Measurements from ENCODE around the gene HDAC8.
"Not testable (repeated sequence)": the region's sequence is repeated elsewhere in the genome, so short reads cannot be mapped to it uniquely, and the experiment has no call there.

The HDAC8 gene

DNA sequence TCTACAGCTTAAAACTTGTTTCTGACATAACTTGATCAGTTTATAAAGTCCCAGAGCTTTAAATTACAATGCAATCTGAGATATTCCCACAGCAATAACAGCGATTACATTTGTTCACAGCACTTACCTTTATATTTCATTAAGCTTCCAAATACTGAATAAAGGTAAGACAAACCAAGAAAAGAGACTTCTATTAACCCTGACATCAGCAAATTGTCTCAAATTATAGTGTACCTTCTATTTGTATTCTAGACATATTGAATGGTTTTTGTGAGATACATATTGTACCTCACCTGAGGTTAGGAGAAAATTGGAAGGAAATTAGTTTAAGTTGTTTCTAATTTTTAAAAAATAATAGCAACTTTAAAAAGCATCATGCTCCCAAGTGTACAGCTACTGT is 111.9 kb downstream of the HDAC8 start:
- no peak for DNase-seq

DNA sequence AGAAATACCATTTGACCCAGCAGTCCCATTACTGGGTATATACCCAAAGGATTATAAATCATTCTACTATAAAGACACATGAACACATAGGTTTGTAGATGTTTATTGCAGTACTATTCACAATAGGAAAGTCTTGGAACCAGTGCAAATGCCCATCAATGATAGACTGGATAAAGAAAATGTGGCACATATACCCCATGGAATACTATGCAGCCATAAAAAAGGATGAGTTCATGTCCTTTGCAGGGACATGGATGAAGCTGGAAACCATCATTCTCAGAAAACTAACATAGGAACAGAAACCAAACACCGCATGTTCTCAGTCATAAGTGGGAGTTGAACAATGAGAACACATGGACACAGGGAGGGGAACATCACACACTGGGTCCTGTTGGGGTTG is 123.6 kb downstream of the HDAC8 start:
- not testable (repeated sequence) for DNase-seq

DNA sequence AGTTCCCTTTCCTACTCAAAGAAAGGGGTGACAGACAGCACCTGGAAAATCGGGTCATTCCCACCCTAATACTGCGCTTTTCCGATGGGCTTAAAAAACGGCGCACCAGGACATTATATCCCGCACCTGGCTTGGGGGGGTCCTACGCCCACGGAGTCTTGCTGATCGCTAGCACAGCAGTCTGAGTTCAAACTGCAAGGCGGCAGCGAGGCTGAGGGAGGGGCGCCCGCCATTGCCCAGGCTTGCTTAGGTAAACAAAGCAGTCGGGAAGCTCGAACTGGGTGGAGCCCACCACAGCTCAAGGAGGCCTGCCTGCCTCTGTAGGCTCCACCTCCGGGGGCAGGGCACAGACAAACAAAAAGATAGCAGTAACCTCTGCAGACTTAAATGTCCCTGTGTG is 131.9 kb downstream of the HDAC8 start:
- not testable (repeated sequence) for DNase-seq

DNA sequence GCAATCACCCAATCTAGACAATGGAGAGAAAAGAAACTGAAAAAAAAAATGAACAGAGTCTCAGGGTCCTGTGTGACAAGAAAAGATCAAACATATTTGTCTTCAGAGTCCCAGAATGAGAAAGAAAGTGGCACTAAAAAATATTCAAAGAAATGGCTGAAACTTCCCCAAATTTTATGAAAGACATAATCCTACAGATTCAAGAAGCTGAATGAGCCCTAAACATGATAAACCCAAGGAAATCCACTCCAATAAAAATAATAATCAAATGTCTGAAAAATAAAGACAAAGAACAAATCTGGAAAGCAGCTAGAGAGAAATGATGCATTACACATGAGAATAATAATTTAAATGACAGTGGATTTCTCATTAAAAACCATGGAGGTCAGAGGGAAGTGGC is 136.6 kb downstream of the HDAC8 start:
- DNase-seq = no peak

DNA sequence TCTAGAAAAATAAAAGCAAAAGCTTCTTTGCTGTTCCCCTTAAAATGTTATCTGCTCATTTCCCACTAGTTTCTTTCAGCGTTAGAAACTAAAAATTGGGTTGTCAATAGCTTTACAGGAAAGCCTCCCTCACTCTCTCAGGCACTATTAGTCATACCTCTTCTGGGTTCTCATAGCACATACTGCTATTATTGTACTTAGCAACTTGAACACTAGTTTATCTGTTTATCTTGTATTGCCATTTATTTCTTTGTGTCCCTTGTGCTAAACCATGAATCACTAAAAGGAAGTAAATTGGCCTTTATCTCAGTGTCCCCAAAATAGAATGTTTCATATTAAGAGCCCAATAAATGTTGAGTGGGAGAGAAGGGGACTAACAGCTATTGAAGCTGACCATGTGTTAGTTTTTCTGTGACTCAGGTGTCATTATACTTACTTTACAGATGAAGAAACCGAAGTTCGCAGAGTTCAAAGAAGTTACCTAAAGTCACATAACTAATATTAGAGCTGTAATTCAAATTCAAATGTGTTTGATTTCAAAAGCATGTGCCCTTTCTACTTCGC is 142.2 kb downstream of the HDAC8 start:
- no peak for DNase-seq

DNA sequence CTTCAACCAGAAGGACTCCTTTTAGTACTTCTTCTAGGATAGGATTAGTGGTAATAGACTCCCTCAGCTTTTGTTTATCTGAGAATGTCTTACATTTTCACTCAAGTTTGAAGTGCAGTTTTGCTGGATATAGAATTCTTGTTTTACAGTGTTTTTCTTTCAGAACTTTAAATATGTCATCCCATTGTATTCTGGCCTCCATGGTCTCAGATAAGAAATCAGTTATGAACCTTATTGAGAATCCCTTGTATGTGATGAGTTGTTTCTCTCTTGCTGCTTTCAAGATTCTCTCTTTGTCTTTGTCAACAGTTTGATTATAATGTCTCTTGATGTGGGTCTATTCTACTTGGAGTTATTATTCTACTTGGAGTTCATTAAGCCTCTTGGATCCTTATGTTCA is 150.8 kb downstream of the HDAC8 start:
- DNase-seq = no peak

DNA sequence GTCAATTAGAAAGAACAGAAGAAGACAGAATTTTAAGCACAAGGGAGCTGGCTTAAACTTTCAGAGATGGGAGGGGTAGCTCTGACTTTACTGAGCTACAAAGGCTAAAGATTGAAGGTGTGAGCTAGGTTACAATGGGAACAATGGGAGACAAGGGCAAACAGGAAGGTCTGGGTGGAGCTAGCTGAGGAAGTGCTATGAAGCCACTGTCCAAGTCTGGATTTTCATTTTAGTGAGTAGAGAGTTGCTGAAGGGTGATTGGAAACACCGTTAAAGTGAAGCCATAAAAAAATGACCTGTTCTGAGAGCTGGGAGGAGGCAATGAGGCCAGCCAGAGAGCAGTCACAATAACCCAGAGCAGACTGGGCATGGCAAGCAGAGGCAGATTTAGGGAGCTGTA is 162.7 kb downstream of the HDAC8 start:
- no peak for DNase-seq

DNA sequence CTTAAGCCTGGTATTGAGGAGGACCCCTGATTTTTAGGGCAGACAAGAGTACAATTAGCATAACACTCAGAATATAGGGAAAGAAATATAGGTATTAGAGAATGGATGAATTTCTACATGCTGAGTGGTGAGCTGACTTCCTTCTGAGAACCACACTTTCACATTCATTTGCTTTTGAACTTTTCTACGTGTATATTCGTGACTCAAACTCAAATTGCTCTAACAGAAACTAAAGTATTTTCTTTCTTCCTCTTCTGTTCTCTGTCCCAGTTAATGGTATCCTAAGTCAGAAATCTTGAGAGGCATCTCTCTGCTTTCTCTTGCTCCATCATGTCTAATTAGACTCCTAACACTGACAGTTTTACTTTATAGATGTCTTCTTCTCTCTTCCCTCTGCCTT is 163.8 kb downstream of the HDAC8 start:
- DNase-seq = no peak

DNA sequence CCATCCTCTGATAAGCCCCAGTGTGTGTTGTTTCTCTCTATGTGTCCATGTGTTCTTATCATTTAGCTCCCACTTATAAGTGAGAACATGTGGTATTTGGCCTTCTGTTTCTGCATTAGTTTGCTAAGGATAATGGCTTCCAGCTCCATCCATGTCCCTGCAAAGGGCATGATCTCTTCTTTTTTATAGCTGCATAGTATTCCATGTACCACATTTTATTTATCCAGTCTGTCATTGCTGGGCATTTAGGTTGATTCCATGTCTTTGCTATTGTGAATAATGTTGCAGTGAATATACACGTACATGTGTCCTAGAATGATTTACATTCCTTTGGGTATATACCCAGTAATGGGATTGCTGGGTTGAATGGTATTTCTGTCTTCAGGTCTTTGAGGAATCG is 167.5 kb downstream of the HDAC8 start:
- DNase-seq = not testable (repeated sequence)

DNA sequence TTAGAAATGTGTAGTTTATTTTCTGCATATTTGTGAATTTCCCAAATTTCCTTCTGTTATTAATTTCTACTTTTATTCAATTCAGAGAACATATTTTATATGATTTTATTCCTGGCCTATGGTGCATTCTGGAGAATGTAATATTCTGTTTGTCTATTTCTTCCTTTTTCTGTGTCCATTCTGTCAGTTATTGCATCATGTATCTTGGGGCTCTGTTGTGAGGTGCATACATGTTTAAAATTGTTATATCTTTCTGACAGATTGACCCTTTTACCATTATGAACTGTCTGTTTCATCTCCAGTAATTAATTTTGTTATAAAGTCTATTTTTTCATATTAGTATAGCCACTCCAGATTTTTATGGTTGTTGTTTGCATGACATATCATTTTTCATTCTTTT is 170.0 kb downstream of the HDAC8 start:
- DNase-seq = no peak

DNA sequence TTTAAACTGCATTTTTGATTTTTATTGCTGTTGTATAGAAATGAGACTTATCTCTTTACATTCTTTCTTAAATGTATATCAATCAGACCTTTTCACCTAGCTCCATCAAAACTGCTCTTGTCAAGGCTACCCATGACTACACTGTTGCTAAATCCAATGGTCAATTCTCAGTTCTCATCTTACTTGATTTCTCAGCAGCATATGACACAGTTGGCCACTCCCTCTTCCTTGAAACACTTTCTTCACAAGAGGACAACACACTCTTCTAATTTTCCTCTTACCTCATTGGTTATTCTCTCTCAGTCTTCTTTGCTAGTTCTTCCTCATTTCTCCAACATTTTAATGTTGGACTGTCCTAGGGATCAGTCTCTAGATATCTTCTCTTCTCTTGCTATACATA is 172.8 kb downstream of the HDAC8 start:
- DNase-seq = no peak

DNA sequence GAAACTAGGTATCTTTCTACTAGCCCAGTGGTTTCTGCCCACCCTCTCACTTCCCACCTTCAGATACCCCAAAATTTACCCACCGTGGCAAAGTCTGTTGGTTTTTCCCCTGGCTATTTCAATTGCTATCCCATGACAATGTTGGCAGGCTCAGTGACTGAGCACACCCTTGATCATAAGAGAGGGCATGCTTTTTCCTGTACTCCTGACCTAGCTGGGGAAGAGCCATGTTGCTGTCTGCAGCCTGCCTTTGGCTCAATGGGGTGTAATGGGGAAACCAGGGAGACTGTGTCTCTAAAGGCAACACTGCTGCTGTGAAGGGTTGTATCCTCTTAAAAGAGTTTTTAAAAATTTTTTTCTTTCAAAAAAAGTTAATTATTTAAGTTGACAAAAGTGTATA is 176.5 kb downstream of the HDAC8 start:
- DNase-seq = no peak

DNA sequence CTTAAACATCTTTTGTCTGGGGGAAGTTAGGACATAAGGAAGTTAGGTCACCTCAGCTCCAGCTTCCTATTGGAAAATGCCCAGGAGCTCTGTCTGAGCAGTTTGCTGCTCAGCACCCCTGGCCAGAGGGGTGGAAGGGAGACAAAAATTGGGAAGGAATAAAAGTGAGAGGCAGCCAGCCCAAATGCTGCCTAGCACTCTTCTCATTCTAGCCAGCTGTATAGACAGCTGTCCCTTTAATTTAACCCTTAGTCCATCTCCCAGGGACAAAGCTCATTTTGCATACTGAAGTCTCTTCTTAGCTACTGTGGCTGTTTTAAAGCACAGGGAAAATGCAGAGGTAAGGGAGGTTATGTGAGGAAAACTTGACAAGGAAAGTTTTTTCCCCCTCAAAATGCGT is 177.4 kb downstream of the HDAC8 start:
- DNase-seq = no peak

DNA sequence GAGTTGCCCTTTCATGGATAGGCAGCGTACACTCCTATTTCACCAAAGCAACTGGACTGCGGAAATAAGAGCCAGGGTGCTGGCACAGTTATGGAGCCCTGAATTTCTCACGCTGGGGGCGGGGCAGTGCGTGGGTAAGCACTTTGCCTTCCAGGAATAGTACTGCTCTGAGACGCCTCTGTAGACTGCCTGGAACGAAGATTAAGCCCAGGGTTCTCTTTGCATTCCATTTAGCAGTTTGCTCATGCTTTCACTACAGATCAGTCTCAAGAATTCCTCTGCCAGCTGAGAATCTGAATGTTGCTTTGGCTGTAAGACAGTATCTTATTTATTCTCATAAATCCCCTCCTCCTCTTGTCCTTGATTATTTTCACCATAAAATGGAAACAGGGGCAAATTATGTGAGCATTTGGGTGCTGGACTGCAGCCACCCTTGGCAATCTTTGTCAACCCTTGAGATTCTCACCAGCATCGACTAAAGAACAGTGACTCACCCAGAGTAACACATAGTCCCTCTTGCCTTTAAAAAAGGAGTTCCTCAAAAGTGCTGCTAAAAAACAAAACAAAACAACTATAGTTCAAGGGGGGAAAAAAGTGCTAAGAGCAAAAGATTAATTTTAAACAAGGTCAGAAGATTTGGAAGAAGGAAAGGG is 178.0 kb downstream of the HDAC8 start:
- DNase-seq = peak; percentile 57

DNA sequence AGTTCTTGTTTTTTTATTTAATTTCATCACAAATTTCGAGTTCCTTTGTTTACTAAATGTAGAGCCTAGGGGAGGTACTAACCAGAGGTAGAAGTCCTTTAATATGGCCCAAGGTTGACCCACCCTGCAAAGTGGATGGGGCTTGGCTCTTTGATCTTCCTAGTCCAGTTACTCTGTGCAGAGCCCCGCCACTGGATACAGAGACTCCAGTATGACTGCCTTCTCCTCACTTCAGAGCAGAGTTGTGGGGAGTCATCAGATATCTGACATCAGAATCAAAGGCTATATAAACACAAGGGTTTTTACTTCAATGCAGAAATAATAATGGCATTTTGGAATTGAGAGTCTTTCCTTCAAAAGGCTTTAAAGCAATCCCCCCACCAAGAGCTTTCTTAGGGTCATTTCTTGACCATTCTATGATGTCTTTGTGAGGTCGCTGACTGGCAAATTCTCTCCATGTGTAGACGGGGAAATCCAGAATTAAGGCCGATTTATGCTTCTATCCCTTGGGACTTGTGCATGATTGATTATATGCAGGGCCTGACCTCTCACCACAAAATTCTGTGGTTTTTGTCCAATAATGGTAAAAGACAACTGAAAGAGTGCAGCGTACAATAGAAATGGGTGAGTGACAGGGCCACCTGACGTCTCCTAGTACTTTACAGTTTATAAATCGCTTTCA is 178.7 kb downstream of the HDAC8 start:
- peak; percentile 4 for DNase-seq

DNA sequence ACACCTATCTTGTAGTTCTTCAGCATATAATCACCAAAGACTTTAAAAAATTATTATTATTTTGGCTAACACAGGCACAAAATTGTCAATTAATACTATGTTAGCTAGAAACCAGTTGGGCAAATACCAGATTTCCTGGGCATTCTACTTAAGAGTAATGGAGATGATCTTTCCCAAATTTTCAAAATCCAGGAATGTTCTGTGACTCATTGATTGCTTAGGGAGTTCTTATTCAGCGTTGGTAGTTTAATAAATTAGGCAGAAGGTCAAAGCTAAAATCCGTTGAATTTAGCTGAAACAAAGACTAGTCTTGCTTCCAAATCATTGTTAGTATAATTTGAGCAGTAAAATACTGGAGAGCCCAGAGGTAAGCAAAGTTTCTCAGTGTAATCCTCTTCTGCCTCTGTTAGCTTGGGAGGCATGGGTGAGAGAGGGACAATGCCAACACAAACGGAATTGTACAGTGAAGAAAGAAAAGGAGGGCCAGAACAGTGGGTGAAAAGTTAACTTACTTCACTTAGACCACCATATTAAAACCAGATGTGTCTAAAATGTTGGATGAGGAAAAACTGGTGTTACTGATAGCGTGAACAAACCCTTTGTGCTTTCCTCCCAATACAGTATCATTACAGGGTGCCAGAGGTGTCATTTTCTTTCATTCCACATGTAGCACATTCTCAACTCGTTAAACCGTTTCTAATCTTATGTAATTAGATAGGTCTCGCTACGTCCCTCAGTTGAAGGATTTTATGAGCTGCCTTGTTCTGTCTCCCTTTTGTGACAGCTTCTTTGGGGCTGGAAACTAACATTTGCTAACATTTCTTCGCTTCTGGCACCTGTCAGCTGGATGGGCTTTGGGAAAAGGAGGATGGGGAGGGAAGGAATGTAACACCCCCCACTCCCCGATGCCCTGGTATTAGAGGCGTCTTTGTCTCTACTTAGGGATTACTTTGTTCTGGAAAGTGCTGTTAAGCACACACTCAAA is 179.5 kb downstream of the HDAC8 start:
- no peak for DNase-seq

DNA sequence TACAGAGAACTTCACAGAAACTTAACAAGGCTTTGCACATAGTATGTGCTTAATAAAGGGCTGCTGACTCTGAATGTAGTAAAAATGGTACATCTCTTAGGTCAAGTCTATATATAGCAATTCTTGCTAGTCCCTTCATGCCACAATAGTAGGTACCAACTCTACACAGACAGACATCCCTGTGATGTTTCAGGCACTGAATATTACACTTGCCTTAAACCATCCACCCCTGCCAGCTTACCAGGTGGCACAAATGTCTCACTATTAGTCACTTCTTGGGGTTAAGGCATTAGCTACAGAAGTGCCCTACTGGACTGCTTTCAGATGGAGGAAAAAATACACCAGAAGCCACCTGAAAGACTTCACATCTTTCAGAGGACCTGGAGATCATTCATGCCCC is 180.6 kb downstream of the HDAC8 start:
- DNase-seq = no peak

DNA sequence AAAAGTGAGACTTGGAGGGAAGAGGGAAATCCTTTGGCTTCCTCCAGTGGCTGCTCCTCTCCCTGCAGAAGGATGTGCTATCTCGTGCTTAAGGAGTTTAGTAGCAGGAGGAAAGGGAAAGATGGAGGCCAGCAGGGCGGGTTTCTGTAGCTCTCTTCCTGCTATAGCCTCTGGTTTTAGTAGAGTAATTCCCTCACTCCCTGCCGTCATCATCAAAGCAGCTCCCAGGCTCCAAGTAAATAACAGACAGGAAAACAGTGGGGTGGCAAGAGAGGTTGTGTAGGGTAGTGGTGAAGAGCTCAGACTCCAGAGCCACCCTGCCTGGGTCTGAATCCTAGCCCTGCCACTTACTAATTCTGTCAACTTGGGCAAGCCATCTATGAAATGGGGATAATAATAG is 185.4 kb downstream of the HDAC8 start:
- no peak for DNase-seq

DNA sequence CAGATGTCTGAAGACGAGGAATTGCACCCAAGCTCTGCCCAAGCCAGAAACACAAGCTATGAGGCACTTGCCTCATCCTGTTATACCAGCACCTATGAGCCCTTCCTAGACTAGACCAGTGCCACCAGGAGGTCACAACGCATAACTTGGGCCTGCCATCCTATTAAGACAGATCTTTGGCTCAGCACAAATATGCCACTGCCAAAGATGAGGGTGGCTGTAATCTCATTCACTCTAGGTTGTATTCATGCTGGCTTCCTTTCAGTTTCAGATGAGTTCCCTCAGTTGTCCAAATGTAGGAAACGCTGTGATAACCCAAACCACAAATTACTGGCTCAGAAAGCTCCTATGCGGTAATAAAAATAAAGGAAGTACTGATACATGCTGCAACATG is 190.4 kb downstream of the HDAC8 start:
- DNase-seq = no peak

DNA sequence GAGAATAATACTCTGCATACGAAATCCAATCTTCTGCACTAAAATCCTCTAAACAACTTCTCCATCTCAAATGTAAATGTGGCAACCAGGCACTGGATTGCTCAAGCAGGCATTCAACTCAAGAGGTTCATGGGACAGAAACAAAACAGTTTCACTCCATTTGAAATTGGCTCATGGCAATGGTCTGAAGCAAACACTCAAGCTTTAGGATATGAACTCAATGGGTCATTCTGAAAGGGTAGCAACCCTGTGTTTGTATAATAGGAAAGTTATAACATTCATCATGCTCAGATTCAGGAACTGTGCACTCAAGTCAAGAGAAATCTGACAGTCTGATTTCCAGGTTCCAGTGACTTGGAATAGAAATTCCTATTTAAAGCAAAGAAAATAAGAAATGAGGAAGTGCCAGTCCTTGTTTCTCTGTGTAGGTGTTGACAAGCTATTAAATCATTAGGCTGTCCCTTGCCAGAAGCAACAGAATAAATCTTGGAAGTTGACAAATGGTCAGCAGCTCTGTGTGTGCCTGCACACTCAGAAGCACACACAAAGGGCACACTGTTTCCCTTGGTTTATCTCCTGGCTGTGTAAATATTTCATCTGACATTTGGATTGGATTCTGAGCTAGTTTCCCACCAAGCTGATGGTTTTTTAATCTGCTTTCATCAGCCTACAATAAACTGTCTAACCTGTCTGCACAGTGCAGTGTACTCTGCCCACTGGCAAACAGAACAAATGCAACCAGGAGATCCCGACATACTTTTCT is 191.0 kb downstream of the HDAC8 start:
- DNase-seq = no peak

DNA sequence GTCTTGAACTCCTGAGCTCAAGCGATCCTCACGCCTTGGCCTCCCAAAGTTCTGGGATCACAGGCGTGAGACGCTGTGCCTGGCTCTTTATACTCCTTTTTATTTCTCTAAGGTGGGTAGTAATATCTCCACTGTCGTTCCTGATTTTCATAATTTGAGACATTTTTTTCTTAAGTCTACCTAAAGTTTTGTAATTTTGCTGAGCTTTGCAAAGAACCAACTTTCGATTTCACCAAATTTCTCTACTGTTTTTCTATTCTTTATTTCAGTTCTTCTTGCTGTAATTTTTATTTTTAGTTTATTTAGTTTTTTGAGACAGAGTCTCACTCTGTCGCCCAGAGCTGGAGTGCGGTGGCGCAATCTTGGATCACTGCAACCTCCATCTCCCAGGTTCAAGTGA is 196.5 kb downstream of the HDAC8 start:
- DNase-seq = no peak

DNA sequence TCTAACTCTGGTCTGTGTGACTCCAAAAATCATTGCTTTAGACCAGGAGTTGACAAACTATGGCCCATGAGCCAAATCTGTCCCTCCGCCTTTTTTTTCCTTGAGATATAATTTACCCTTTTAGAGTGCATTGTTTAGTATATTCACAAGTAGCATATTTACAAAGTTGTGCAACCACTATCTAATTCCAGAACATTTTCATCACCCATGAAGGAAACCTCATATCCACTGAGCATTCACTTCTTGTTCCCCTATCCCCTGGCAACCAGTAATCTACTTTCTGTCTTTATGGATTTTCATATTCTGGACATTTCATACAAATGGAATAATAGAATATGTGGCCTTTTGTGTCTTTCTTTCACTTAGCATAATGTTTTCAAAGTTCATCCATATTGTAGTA is 199.5 kb downstream of the HDAC8 start:
- DNase-seq = no peak

All from fibroblast of skin of abdomen (primary cell).